A549 (cell line): ENCODE data around the gene PNPLA7.

Source experiments
- CTCF ChIP-seq: fragments of >200 bp; sonication (Bioruptor Twin); formaldehyde crosslinking; IDR thresholded peaks from 3 replicates; pipeline ENCODE4 v1.5.1; 2016
- MAX ChIP-seq: IDR thresholded peaks from 2 replicates; pipeline ENCODE4 v1.6.1; 2012
- POLR2A ChIP-seq: IDR thresholded peaks from 2 replicates; pipeline ENCODE4 v1.6.1; 2012; ENCODE audit warnings: mild to moderate bottlenecking, low read length

GRCh38 chr9:137521405-137521985, 28.7 kb downstream of the PNPLA7 start:
- TF ChIP-seq CTCF (no peak), POLR2A (no peak), MAX (no peak)
